HL-60 (cell line): ENCODE measurements around the gene POMT1.

Experiments used
- CTCF ChIP-seq: IDR thresholded peaks from one replicate; pipeline ENCODE4 v1.5.1; 2011; ENCODE audit warnings: low read length, control low read depth, inconsistent platforms; ENCODE audit not compliant: insufficient read depth
- GABPA ChIP-seq: IDR thresholded peaks from 2 replicates; pipeline ENCODE4 v1.6.1; 2012; ENCODE audit warnings: low read depth
- POLR2AphosphoS5 ChIP-seq: IDR thresholded peaks from 2 replicates; pipeline ENCODE4 v1.6.1; 2012; ENCODE audit warnings: low read depth
- REST ChIP-seq: IDR thresholded peaks from 2 replicates; pipeline ENCODE4 v1.6.1; 2012; ENCODE audit warnings: low read depth; ENCODE audit not compliant: insufficient replicate concordance
- SPI1 ChIP-seq: IDR thresholded peaks from 2 replicates; pipeline ENCODE4 v1.6.1; 2012; ENCODE audit warnings: low read depth, mild to moderate bottlenecking, borderline replicate concordance

- TF ChIP-seq CTCF, result no peak
- TF ChIP-seq REST, result no peak
- TF ChIP-seq SPI1, result no peak
- no peak for TF ChIP-seq GABPA
- TF ChIP-seq POLR2AphosphoS5, result no peak
Measured at GRCh38 chr9:131468031-131468430, 34.7 kb upstream of the POMT1 start.
